Suprapubic skin (tissue), 4 donors: ENCODE data around the gene SEMA5A. TPM values are rescaled to one million over a fixed set of nuclear protein-coding genes. Genes with fewer than 3 reads are reported as not detected.

ENCODE experiments used
- DNase-seq, 2 donors: peaks; one replicate each; pipeline ENCODE4 v3.0.0-alpha.2; 2019; ENCODE audit warnings: low spot score in 2 of 2
- H3K27ac ChIP-seq: fragments of 200-600 bp; sonication (generic); one replicate; pipeline ENCODE4 v1.5.1; 2019
- H3K27me3 ChIP-seq: fragments of 200-600 bp; sonication (generic); one replicate; pipeline ENCODE4 v1.5.1; 2019
- H3K36me3 ChIP-seq: fragments of 200-600 bp; sonication (generic); one replicate; pipeline ENCODE4 v1.5.1; 2019
- H3K4me1 ChIP-seq: fragments of 200-600 bp; sonication (generic); one replicate; pipeline ENCODE4 v1.5.1; 2019
- H3K4me3 ChIP-seq: fragments of 200-600 bp; sonication (generic); one replicate; pipeline ENCODE4 v1.5.1; 2019; ENCODE audit warnings: mild to moderate bottlenecking
- H3K9me3 ChIP-seq: fragments of 200-600 bp; sonication (generic); one replicate; pipeline ENCODE4 v1.5.1; 2019
- CTCF ChIP-seq, 2 donors: fragments of 200-600 bp in 1 of 2; fragments of 450-650 bp in 1 of 2; sonication (generic) in 1 of 2; IDR thresholded peaks; one replicate each; pipeline ENCODE4 v1.5.1; 2016 to 2019; ENCODE audit warnings: antibody characterized with exemption in 2 of 2, mild to moderate bottlenecking in 1 of 2, moderate library complexity in 1 of 2
- EP300 ChIP-seq: sonication (generic); formaldehyde crosslinking; IDR thresholded peaks from one replicate; pipeline ENCODE4 v1.6.1; 2017; ENCODE audit warnings: antibody characterized with exemption
- POLR2A ChIP-seq, 2 donors: fragments of 450-650 bp; IDR thresholded peaks; one replicate each; pipeline ENCODE4 v1.6.1; 2017; ENCODE audit warnings: antibody characterized with exemption in 2 of 2, mild to moderate bottlenecking in 2 of 2, moderate library complexity in 2 of 2
- POLR2AphosphoS5 ChIP-seq, 3 donors: sonication (generic); formaldehyde crosslinking; IDR thresholded peaks; one replicate each; pipeline ENCODE4 v1.6.1; 2017; ENCODE audit warnings: antibody characterized with exemption in 3 of 3
- WGBS: methylation state at CpG from one replicate; pipeline ENCODE4 v1.1.5; 2018; 5-methylcytosine and 5-hydroxymethylcytosine counted together
- total RNA-seq, 4 donors: library from RNA; depleted of rRNA; stranded (reverse); fragments of >200 nt; gene quantifications; one replicate each; pipeline ENCODE4 v1.1.0, GENCODE V29; 2016

Gene SEMA5A
- total RNA-seq, 4 donors from 2014 or later = 14.5 to 31.7 (median 23.4) TPM

GRCh38 chr5:9415091-9415490 is 130.8 kb downstream of the SEMA5A start:
- no peak overlapping the region for H3K27ac ChIP-seq
- WGBS = 72% methylated on average over 3 of the region's 3 CpGs
- H3K4me1 ChIP-seq = no peaks in the 10 kb centered on the region
- no peaks in the 10 kb centered on the region for H3K9me3 ChIP-seq
- TF ChIP-seq POLR2AphosphoS5 (IDR thresholded peaks at IDR 0.05) = no peak
- no peak for TF ChIP-seq EP300
- no peak for TF ChIP-seq POLR2A (IDR thresholded peaks at IDR 0.05)
- TF ChIP-seq CTCF (IDR thresholded peaks at IDR 0.05) = no peak
- H3K36me3 ChIP-seq = no peaks in the 10 kb centered on the region
- no peak overlapping the region for H3K4me3 ChIP-seq
- no peaks in the 10 kb centered on the region for H3K27me3 ChIP-seq
- DNase-seq = no peak

GRCh38 chr5:9411142-9411541 is 134.7 kb downstream of the SEMA5A start:
- DNase-seq = no peak
- 69% methylated on average over 4 of the region's 4 CpGs for WGBS

GRCh38 chr5:9409413-9409960 is 136.4 kb downstream of the SEMA5A start:
- H3K36me3 ChIP-seq = no peaks in the 10 kb centered on the region
- no peak overlapping the region for H3K27ac ChIP-seq
- H3K27me3 ChIP-seq = no peaks in the 10 kb centered on the region
- peaks cover 4% of the 10 kb centered on the region for H3K4me1 ChIP-seq
- 84% methylated on average over 10 of the region's 10 CpGs for WGBS
- no peak for DNase-seq
- H3K4me3 ChIP-seq = no peak overlapping the region
- TF ChIP-seq POLR2AphosphoS5 (IDR thresholded peaks at IDR 0.05) (no peak), EP300 (no peak), CTCF (IDR thresholded peaks at IDR 0.05) (no peak)
- H3K9me3 ChIP-seq = no peaks in the 10 kb centered on the region

More at GRCh38 chr5:9411142-9411541, 134.7 kb downstream of the SEMA5A start:
- no peak overlapping the region for H3K4me3 ChIP-seq
- no peaks in the 10 kb centered on the region for H3K36me3 ChIP-seq
- TF ChIP-seq EP300 (no peak), POLR2AphosphoS5 (IDR thresholded peaks at IDR 0.05) (no peak), POLR2A (IDR thresholded peaks at IDR 0.05) (no peak), CTCF (IDR thresholded peaks at IDR 0.05) (no peak)
- H3K9me3 ChIP-seq = no peaks in the 10 kb centered on the region
- no peaks in the 10 kb centered on the region for H3K4me1 ChIP-seq
- no peaks in the 10 kb centered on the region for H3K27me3 ChIP-seq
- H3K27ac ChIP-seq = no peak overlapping the region

GRCh38 chr5:9408964-9409363 is 136.9 kb downstream of the SEMA5A start:
- Histone ChIP-seq H3K9me3 (no peaks in the 10 kb centered on the region), H3K27ac (no peak overlapping the region), H3K4me1 (peaks cover 6% of the 10 kb centered on the region), H3K4me3 (no peak overlapping the region), H3K27me3 (no peaks in the 10 kb centered on the region), H3K36me3 (no peaks in the 10 kb centered on the region)
- DNase-seq = no peak
- TF ChIP-seq POLR2AphosphoS5 (IDR thresholded peaks at IDR 0.05) (no peak), POLR2A (IDR thresholded peaks at IDR 0.05) (no peak), CTCF (IDR thresholded peaks at IDR 0.05) (no peak), EP300 (no peak)
- WGBS = 75% methylated on average over 5 of the region's 5 CpGs

- no peaks in the 10 kb centered on the region for H3K27me3 ChIP-seq
- H3K36me3 ChIP-seq = no peaks in the 10 kb centered on the region
- DNase-seq = no peak
- WGBS = 88% methylated on average over 1 of the region's 1 CpG
- no peaks in the 10 kb centered on the region for H3K9me3 ChIP-seq
- TF ChIP-seq EP300 (no peak), CTCF (IDR thresholded peaks at IDR 0.05) (no peak), POLR2AphosphoS5 (IDR thresholded peaks at IDR 0.05) (no peak), POLR2A (IDR thresholded peaks at IDR 0.05) (no peak)
- peaks cover 6% of the 10 kb centered on the region for H3K4me1 ChIP-seq
- no peak overlapping the region for H3K4me3 ChIP-seq
- no peak overlapping the region for H3K27ac ChIP-seq
Measured at GRCh38 chr5:9405196-9405754, 140.6 kb downstream of the SEMA5A start.
